Epithelial cell of alveolus of lung (primary cell): Measurements from ENCODE around the gene CMSS1. TPM values are rescaled to one million over a fixed set of nuclear protein-coding genes. Genes with fewer than 3 reads are reported as not detected.

Source experiments
- total RNA-seq: library from RNA; depleted of rRNA; stranded (reverse); fragments of >200 nt; gene quantifications from 2 replicates; pipeline ENCODE4 v1.2.1, GENCODE V29; 2015

The CMSS1 gene
- 9.4 and 16.4 TPM in 2 replicates for total RNA-seq

DNA sequence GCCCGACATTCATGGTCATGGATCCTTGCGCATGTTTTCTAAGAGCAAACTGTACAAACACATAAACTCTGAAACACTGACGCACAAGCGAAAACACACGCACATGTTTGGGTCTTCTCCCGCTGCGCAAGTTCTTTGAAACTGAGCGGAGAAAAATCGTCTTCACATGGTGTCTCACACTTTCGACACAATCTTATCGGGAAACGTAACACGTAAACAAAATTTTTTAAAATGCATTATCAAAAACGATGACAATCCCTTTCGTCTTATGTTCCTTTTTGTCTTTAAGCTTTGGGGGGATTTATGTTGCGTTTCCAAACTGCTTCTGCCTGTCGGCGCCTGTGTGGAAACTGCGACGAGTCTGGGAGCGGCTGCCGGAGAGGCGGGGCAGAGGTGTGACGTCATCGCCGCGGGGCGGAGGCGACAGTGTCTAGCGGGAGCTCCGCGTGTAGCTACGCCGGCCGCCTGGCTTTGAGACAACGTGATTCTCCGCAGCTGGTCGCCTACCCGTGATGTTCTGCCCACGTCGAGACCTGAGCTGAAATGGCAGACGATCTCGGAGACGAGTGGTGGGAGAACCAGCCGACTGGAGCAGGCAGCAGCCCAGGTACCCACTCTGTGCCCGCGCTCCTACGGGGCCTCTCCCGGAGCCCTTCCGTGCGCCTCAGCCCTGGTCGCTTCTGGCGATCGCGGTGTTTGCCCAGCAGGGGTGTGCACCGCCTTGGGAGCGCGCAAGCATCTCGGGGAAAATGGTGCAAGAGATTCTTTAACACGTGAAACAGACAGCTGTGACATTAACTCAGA, at the start of gene CMSS1:
Gene CMSS1 (plus strand): TSS at position 426 of the 804 bp plus-strand sequence.

DNA sequence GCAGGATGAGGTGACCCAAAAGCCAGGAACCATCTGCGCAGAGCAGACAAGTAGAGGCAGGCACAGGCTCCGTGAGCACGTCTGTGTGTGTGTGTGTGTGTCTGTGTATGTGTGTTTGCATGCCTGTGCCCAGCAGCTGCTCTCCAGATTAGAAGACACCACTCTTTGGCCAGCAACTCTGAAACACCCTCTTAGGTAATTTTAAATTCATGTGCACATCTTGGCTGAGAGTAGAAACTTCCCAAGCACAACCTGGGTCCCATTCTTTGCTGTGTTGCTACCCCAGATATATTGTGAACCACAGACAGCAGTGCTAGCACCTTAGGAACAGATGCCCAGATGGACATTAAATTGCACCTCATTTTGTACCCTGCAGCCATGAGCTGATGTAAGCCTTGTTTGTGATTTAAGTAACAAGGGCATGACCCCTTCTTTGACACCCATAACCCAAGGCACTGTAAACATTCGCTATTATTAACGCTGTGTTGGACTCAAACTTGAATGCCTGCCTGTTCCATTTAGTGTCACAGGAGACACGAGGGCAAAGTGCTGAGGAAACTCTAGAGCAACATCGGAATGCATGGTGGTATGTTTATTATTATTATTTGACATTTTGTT, 296.9 kb downstream of the CMSS1 start, which contains the start of gene FILIP1L:
Gene FILIP1L (minus strand): TSS at position 89 of the 618 bp plus-strand sequence.

Other genes starting within 250 kb of the CMSS1 start
- gene COL8A1, start 179.3 kb upstream of the CMSS1 start, total RNA-seq, result 40.2 and 160 TPM in 2 replicates